GM18909 (cell line): ENCODE results near the gene F5.
A peak's percentile ranks its signal among the peaks of the same experiment; 100 is the strongest.

Source experiments
- ATAC-seq: cut with Tn5 transposase; IDR thresholded peaks from one replicate; pipeline ENCODE4 v1.9.1; 2021; ENCODE audit warnings: mild to moderate bottlenecking; ENCODE audit not compliant: unreplicated experiment, poor library complexity

Gene F5

GRCh38 chr1:169588785-169589485 is 2.7 kb upstream of the F5 start:
- ATAC-seq: no peak

GRCh38 chr1:169588112-169588511 is 1.8 kb upstream of the F5 start:
- no peak for ATAC-seq

DNA sequence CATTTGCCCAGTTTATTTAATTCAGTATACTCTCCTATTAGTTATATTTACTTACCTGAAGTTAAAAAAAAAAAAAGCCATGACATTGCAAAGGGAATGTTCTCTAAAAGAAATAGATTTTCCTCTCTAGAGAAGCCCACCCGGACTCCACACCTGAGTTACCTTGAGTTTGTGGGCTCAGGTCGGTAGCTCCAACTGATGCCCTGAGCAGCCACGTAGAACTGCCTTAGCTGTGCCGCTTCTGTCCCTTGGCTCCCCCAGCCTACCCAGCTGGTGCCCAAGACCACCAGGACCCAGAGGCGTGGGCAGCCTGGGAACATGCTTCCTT is 250 bp downstream of the F5 start:
- peak; percentile 25 for ATAC-seq

GRCh38 chr1:169585181-169585580 is 1.1 kb downstream of the F5 start:
- ATAC-seq: no peak

DNA sequence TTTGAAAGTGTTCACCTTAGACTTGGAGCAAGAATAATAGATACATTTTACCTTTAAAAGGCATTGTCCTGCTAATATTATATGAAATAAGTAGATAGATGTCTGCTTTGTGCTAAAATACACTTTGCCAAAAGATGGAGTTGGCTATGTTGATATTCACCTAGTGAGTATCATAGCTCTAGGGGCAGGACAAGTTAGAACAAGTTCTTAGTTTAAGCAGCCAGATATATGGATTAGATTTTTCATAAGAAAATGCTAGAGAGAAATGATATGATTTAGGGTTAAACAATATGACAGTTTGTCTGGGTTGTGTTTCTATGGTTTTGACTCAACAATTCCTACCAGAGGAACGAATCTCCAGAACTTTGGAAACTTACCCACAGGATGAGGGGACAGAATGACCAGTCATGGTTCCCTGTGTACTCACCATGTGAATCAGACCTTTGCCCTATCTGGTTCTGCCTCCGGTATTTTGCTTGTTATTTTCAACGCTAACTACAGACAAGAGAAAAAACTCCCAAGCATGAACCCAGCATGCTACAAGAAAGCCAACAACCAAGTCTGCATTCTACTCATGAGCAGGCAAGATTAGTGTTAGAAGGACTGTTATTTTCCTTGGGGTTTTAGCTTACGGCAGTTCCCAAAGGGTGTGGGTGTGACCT is 1.7 kb downstream of the F5 start:
- no peak for ATAC-seq

DNA sequence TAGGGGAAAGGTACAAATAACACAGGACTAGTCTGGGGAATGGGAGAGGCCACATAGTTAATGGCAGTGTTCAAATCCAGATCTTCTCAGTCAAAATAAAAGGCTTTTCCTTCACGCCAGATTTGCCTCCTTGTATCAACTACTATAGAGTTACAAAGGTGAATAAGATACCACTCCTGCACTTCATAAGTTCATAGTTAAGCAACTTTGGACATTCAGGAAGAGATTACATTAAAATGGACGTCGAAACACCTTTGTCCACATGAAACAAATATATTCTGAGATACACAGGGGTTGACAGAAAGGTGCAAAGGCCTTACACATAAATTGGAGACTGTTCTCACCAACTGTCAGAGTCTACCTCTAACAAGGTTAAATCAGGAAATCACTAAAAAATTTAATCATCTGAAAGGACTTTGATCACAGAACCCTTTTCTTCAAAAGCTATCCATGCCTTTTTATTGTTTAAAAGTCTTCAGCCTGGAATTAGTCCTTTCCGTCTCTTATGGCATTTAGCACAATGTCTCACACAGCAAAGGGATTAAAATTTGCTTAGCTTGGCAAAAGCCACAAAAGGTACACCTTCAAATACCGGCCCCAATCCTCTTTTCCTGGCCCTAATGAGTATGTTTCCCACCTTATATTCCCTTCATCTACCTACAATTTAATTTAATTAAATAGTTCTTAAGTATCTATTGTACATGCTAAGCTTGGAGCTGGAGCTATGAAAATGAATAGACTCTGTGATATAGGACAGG is 8.1 kb downstream of the F5 start:
- no peak for ATAC-seq

- ATAC-seq: no peak
Observed at GRCh38 chr1:169576935-169577331, 9.3 kb downstream of the F5 start.

- no peak for ATAC-seq
Observed at GRCh38 chr1:169576241-169576934, 9.9 kb downstream of the F5 start.

GRCh38 chr1:169574336-169574735 is 11.9 kb downstream of the F5 start:
- no peak for ATAC-seq

GRCh38 chr1:169572187-169572586 is 14.1 kb downstream of the F5 start:
- no peak for ATAC-seq

GRCh38 chr1:169571450-169571849 is 14.8 kb downstream of the F5 start:
- ATAC-seq: no peak

- no peak for ATAC-seq
Observed at GRCh38 chr1:169570172-169570574, 16.1 kb downstream of the F5 start.

GRCh38 chr1:169568497-169568896 is 17.8 kb downstream of the F5 start:
- ATAC-seq: no peak

DNA sequence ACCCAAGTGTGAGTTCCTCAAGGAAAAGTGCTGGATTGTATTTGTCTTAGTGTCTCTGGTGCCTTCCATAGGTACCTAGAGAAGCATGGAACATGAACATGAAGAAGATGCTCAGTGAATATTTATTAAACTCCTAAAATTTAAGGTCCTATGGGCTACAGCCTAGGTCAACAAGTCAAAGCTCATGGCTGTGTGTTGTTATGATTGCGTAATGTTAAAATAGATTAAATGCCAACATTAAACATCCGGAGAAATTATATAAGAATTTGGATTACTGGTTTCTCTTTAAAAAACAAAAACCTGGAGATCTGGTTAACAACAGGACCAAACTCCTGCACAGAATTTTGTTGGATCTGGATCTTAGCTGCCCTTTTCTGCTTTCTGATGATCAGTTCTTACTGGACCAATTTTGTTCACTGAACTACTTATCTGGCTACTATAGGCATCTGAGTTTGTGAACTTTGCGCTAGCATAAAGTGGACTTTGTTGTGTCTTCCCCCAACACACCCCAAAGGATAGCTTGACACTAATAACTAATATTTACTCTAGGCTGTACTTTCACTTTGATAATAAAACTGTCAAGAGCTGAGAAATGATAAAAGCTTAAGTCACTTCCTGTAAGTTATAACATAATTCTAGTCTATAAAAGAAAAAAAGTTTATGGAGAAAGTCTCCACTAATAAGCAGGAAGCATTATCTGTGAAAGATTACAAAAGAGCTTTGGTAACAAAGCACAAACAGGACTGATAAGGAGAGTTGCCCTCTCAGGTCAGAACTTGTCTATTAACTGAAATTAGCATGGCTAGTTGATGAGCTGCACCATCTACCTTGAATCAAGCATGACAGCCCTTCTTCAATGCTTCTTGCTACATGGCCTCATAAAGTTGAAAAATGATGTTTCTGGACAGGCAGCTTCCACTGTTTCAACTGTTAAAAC is 20.7 kb downstream of the F5 start:
- ATAC-seq: no peak

DNA sequence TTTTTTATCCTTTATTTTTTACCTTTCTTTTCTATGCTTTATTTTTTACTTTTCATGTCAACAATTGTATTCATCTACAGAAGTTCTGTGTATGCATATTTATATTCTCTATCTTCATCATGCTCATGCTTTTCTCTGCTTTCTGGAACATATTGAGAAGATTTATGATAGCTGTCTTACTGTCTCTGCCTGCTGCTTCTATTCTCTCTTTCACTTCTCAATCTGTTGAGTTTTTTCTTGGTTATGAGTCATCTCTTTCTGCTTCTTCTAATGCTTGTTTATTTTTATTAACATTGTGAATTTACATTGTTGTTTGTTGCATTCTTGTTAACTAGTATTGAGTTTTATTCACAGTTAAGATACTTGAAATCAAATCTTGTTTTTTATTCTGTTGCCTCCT is 22.6 kb downstream of the F5 start:
- no peak for ATAC-seq

GRCh38 chr1:169563019-169563615 is 23.2 kb downstream of the F5 start:
- ATAC-seq: no peak

- no peak for ATAC-seq
Observed at GRCh38 chr1:169561692-169562091, 24.6 kb downstream of the F5 start.

DNA sequence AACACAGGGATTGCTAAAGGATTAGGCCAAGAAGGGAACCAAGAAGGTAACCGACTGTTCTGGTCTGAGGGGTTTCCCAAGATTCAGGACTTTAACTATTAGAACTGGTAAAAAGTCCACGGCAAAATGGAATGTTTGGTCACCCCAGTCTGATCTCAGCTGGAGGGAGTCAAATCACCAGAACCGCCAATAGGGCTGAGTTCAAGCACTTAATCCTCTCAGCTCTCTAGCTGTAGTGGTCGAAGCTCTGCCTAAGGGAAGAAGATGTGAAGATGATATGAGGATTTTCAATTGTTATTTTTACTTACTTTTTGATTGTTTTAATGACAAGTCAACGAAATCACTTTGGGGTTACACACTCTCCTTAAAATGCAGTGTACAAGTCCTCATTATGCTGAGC is 29.1 kb downstream of the F5 start:
- no peak for ATAC-seq

- no peak for ATAC-seq
Observed at GRCh38 chr1:169550294-169550693, 36.0 kb downstream of the F5 start.

DNA sequence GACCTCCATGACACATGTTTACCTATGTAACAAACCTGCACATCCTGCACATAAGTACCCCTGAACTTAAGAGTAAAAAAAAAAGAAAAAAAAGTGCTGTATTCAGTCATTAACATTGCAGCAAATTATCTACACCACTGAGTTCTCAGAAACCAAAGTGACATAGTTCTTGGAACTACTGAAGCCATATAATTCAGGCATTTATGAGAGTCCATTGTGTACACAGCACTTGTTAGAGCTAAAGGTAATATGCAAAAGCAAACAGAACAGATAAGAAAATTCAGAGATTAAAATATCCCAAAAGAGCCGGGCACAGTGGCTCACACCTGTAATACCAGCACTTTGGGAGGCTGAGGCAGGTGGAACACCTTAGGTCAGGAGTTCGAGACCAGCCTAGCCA is 38.0 kb downstream of the F5 start:
- ATAC-seq: no peak
